ENCODE results near the gene ST3GAL4.

- TF ChIP-seq CTCF (IDR thresholded peaks at IDR 0.05 in 2 of 3, conservative IDR thresholded peaks at IDR 0.05 in 1 of 3; ENCODE audit: borderline replicate concordance in 1 of 3, insufficient read depth in 1 of 3, low read depth in 2 of 3, low read length in 2 of 3), result no peak
- TF ChIP-seq POLR2A (IDR thresholded peaks at IDR 0.05; ENCODE audit: borderline replicate concordance, extremely low read depth, insufficient read depth, insufficient read length), result no peak
- no peak for TF ChIP-seq MAX (IDR thresholded peaks at IDR 0.05)
- TF ChIP-seq EZH2phosphoT487 (IDR thresholded peaks at IDR 0.05; ENCODE audit: borderline replicate concordance), result no peak
Observed at GRCh38 chr11:126404367-126404766, 48.9 kb downstream of the ST3GAL4 start.

Data from HCT116 (cell line).